NCI-H1092 treated with DMSO at 0.1 percent for 48 hours (cell line): ENCODE data around the gene NRARP.
"Not testable (repeated sequence)": the region's sequence is repeated elsewhere in the genome, so short reads cannot be mapped to it uniquely, and the experiment has no call there.

Source experiments
- DNase-seq: peaks from one replicate; lab custom pipeline; 2025; lab: John Stamatoyannopoulos, UW

NRARP gene, protein sequence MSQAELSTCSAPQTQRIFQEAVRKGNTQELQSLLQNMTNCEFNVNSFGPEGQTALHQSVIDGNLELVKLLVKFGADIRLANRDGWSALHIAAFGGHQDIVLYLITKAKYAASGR

DNA sequence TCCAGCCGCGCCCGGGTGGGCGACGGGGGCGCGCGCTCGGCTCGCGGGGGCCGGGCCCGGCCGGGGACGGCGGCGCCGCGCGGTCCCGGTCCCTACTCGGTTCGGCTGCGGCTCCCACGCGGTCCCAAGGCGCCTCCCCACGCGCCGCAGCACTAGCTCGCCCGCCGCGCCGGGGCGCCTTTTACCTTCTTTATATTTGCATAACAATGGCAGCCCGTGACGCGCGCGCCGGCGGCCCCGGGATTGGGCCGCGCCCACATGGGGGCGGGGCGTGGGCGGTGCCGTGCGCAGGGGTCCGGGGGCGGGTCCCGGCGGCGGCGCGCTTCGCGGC, at the start of gene NRARP:
Gene NRARP (minus strand): TSS at position 154 of the 331 bp plus-strand sequence. CDS start 343 bp downstream, outside the sequence.
- peak; percentile 81 for DNase-seq

GRCh38 chr9:137350696-137351584, 48.9 kb upstream of the NRARP start:
- no peak for DNase-seq

DNA sequence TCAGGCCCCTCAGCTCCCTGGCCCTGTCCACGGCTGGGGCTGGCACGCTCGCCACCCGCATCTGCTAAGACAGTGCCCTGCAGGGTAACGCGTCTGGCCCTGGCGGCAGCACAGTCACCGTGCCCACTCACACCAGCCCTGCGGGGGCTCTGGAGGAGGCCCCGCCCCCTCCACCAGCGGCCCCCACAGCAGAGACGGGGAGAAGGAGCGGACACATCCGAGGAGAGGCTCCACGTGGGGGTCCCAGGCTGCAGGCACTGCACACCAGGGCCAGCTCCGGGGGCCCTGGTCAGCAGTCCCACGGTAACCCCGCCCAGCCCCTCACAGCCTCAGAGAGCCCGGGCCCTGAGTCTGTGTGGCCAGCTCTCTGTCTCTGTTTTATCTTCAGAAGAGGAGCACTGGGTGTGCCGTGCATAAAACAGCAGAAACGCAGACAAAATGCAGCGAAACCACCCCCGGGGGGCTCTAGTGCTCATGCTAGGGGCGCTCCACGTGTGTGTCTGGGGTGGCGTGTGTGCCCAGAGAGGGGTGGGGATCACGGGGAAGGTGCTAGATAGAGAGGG, 47.5 kb upstream of the NRARP start:
- no peak for DNase-seq

GRCh38 chr9:137348769-137349470, 46.8 kb upstream of the NRARP start:
- DNase-seq, result no peak

GRCh38 chr9:137347928-137348327, 45.9 kb upstream of the NRARP start:
- no peak for DNase-seq

DNA sequence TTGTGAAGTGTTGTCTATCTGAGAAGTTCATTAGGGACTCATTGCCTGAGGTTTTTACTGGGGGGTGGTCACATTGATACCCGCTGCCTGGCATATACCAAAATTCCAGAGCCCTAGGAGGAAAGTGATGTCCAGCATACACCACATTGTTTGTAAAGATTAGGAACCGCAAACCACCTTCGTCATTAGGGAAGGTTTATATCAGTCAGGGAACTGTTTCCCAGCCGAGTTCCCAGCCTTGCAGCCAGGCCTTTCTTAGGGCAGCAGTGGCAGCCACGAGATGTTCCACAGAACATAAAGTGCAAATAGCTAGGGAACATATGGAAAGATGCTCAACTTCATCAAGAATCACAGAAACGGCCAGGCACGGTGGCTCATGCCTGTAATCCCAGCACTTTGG, 40.4 kb upstream of the NRARP start:
- DNase-seq, result no peak

DNA sequence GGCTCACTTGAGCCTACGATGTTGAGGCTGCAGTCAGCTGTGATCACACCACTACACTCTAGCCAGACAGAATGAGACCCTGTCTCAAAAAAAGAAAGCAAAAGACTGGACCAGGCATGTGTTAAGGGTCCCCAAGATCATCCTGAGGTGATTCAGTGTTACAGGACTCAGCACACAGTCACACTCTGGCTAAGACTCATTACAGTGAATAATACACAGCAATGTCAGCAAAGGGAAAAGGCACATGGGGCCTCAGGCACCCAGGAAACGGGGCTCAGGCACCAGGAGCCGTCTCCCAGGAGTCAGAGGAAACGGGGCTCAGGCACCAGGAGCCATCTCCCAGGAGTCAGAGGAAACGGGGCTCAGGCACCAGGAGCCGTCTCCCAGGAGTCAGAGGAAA, 39.2 kb upstream of the NRARP start:
- DNase-seq, result no peak

GRCh38 chr9:137339908-137340462, 37.9 kb upstream of the NRARP start:
- DNase-seq, result not testable (repeated sequence)

DNA sequence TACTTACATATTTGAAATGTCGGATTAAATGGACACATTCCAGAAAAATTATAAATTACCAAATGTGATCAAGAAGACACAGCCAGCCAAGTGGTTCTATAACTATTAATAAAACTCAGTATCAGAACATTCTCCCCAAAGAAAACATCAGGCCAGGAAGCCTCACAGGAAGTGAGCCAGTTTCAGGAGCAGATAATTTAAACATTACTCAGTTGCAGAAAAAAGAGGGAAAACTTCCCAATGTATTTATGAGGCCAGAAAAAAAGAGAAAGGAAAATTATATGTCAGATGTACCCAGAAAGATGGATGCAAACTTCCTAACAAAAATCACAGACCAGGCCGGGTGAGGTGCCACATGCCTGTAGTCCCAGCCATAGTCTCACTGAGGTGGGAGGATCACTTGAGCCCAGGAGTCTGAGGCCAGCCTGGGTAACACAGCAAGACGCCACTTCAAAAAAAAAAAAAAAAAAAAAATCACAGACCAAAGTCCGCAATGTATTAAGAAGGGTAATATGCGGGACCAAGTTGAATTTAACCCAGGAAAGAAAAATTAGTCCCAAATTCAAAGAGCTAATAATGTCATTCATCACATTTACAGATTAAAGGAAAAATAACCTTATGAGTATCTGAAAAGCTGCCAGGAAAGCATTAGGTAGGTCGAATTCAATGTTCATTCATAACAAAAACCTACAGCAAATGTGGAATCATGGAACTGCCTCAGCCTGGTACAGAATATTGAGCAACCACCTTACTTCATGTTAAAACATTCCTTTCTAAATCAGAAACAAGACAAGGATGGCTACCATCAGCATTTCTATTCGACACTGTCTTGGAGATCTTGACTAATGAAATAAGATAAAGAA, 37.2 kb upstream of the NRARP start:
- no peak for DNase-seq

DNA sequence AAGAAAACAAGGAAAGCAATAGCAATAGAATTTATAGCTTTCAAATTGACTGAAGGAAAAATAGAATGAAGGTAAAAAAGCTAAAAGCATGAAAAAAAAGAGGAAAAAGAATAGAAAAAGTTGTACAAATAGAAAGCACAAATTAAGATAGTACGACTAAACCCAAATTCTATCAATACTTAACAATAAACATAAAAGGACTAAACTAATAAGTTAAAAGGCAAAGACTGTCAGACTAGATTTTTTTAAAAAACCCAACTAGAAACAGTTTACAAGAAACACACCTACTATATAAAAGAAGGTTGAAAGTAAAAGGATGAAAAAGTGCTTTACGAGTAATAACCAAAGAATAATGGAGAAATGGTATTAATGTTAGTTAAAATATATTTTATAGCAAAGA, 34.7 kb upstream of the NRARP start:
- DNase-seq, result no peak

DNA sequence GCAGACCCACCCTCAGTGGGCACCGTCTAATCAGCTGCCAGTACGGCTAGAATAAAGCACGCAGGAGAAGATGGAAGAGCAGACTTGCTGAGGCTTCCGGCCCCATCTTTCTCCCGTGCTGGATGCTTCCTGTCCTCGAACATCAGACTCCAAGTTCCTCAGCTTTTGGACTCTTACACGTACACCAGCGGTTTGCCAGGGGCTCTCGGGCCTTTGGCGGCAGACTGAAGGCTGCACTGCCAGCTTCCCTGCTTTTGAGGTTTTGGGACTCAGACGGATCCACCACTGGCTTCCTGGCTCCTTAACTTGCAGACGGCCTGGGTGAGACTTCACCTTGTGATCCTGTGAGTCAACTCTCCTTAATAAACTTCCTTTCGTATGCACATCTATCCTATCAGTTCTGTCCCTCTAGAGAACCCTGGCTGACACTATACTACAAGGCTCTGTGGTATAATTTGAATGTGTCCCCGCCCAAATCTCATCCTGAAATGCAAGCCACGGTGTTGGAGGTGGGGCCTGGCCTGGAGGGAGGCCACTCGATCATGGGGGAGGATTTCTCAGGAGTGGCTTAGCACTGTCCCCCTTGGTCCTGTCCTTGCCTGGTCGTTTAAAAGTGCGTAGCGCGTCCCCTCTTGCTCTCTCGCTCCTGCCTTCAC, 31.1 kb upstream of the NRARP start:
- no peak for DNase-seq

DNA sequence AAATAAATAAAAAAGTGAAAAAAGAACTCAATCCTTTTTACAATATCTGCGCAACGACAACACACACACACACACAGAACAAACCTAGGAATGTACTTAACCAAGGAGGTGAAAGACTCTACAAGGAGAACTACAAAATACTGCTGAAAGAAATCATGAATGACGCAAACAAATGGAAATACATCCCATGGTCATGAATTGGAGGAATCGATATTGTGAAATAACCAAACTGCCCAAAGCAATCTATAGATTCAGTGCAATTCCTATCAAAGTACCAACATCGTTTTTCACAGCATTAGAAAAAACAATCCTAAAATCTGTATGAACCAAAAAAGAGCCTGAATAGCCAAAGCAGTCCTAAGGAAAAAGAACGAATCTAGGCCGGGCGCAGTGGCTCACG, 29.9 kb upstream of the NRARP start:
- DNase-seq, result no peak

GRCh38 chr9:137330689-137331088, 28.6 kb upstream of the NRARP start:
- DNase-seq, result no peak

- not testable (repeated sequence) for DNase-seq
Measured at GRCh38 chr9:137329590-137329989, 27.5 kb upstream of the NRARP start.

DNA sequence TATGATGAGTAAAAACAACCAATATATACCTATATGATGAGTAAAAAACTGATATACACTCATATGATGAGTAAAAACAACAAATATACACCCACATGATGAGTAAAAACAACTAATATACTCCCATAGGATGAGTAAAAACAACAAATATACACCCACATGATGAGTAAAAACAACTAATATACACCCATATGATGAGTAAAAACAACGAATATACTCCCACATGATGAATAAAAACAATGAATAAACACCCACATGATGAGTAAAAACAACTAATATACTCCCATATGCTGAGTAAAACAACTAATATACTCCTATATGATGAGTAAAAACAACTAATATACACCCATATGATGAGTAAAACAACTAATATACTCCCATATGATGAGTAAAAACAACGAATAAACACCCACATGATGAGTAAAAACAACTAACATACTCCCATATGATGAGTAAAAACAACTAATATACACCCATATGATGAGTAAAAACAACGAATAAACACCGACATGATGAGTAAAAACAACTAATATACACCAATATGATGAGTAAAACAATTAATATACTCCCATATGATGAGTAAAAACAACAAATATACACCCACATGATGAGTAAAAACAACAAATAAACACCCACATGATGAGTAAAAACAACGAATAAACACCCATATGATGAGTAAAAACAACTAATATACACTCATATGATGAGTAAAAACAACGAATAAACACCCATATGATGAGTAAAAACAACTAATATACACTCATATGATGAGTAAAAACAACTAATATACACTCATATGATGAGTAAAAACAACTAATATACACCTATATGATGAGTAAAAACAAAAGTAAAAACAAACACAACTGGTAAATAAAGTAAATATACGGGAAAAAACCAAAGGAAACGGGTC, 25.8 kb upstream of the NRARP start:
- not testable (repeated sequence) for DNase-seq

- DNase-seq, result no peak
Measured at GRCh38 chr9:137326445-137327065, 24.5 kb upstream of the NRARP start.

DNA sequence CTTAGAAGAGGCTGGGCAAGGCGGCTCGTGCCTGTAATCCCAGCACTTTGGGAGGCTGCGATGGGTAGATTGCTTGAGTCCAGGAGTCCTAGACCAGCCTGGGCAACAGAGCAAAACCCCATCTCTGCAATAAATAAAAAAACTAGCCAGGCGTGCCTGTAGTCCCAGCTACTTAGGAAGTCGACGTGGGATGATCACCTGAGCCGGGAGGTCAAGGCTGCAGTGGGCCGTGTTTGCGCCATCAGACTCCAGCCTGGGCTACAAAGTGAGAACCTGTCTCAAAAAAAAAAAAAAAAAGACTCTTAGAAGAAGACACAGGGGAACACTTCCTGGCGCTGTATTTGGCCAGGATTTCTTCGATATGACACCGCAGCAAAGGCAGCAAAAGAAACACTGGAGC, 23.7 kb upstream of the NRARP start:
- no peak for DNase-seq

DNA sequence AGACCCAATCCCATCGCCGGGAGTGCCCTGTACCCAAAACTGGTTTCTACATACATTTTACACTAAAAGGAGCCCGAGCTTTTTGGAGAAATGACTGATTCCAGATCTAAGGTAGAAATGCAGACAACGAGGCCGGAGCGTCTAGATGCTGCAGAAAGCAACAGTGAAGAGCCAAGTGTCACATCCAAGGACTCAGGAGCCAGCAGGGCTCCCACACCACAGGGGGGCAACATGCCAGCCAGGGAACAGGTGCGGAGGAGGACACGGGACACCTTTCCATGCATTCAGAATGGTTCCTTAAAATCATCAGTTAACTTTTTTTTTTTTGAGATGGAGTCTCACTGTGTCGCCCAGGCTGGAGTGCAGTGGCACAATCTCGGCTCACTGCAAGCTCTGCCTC, 23.1 kb upstream of the NRARP start:
- DNase-seq, result no peak

DNA sequence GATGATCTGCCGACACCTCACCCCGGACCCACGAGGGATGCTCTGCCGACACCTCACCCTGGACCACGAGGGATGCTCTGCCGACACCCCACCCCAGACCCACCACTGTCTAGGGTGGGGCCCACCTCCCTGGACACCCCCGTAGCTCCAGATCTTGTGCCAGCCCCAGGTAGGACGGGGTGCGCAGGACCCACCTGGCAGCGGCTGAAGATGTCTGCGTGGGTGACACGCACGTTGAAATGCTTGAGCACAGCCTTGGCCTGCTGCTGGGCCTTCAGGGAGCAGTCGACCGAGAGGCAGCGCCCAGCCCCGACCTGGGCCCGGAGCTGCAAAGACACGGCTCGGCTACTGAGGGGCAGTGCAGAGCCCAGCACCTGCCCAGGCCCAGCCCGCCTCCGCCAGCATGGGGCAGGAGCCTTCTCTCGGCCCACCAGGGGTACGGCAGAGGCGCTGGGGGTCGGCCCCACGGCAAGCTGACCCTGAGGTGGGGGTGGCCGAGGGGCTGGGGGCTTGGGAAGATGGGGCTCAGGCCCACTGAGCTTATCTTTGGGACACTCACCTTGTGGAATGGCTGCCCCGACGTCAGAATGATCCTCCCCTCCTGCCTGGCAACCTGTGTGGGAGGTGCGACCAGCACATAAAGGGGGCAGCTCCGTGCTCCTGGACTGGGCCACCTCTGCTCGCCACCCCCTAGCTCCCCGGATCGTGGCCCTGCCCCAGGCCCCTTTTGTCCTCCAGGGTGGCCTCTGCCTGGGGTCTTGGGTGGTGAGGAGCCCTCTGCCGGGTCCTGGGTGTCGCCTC, 21.7 kb upstream of the NRARP start:
- DNase-seq, result no peak
